Stimulated activated CD4-positive, alpha-beta T cell treated with anti-CD3 and anti-CD28 coated beads, Interleukin-1b, Interleukin-23, amount 100 ng/mL, for 1 hour (primary cell): Measurements from ENCODE around the gene VPS16.

Experiments used
- DNase-seq, 2 donors: peaks; one replicate each; pipeline ENCODE4 v3.0.0-alpha.2; 2020; ENCODE audit warnings: low read depth in 2 of 2

Gene VPS16

GRCh38 chr20:2900845-2901592 is 60.5 kb downstream of the VPS16 start:
- no peak for DNase-seq

- no peak for DNase-seq
Measured at GRCh38 chr20:2902291-2902690, 61.7 kb downstream of the VPS16 start.

- no peak for DNase-seq
Measured at GRCh38 chr20:2902818-2903217, 62.3 kb downstream of the VPS16 start.

- no peak for DNase-seq
Measured at GRCh38 chr20:2903686-2904085, 63.1 kb downstream of the VPS16 start.

- no peak for DNase-seq
Measured at GRCh38 chr20:2907519-2907918, 67.0 kb downstream of the VPS16 start.

GRCh38 chr20:2909953-2910352 is 69.4 kb downstream of the VPS16 start:
- DNase-seq: no peak

GRCh38 chr20:2911200-2911599 is 70.7 kb downstream of the VPS16 start:
- no peak for DNase-seq

- DNase-seq: no peak
Measured at GRCh38 chr20:2914160-2914559, 73.6 kb downstream of the VPS16 start.
